CD4-positive, alpha-beta T cell (primary cell): ENCODE measurements around the gene CSTPP1. TPM values are rescaled to one million over a fixed set of nuclear protein-coding genes. Genes with fewer than 3 reads are reported as not detected.

Source experiments
- ATAC-seq: fragments of 200-7000 bp; cut with Tn5 transposase; one replicate; pipeline ENCODE4 v1.10.0; 2022; ENCODE audit warnings: mild to moderate bottlenecking; ENCODE audit not compliant: poor library complexity
- CTCF ChIA-PET: fragments of 350-600 bp; sonication (Branson Sonifier 250); formaldehyde crosslinking; loops from one replicate; lab custom pipeline; 2021; ENCODE audit warnings: antibody characterized with exemption, inconsistent platforms; lab: Charles Lee
- POLR2A ChIA-PET: fragments of 350-600 bp; sonication (Branson Sonifier 250); formaldehyde crosslinking; loops from one replicate; lab custom pipeline; 2021; ENCODE audit warnings: antibody characterized with exemption, inconsistent platforms; lab: Charles Lee
- DNase-seq, 14 experiments: peaks; one replicate each; pipeline ENCODE4 v3.0.0-alpha.2; 2013 to 2020; ENCODE audit warnings: mixed read lengths in 2 of 14
- H3K27ac ChIP-seq, 2 donors: one replicate each; pipeline versions ENCODE4 v1.5.1 to v1.7.0; 2013; ENCODE audit warnings: low read length in 2 of 2, low read depth in 1 of 2, mild to moderate bottlenecking in 1 of 2
- H3K27me3 ChIP-seq, 2 experiments: 1 replicate in 1 of 2; 2 replicates in 1 of 2; pipeline versions ENCODE4 v1.6.1 to v1.7.0; 2013; ENCODE audit warnings: low read length in 2 of 2, control low read depth in 1 of 2, mild to moderate bottlenecking in 1 of 2, moderate library complexity in 1 of 2; ENCODE audit not compliant: insufficient read depth in 2 of 2, control insufficient read depth in 1 of 2
- H3K36me3 ChIP-seq: one replicate; pipeline ENCODE4 v1.6.1; 2013; ENCODE audit warnings: low read length, control low read depth; ENCODE audit not compliant: insufficient read depth
- H3K4me1 ChIP-seq: one replicate; pipeline ENCODE4 v1.6.1; 2013; ENCODE audit warnings: low read length, control low read depth; ENCODE audit not compliant: insufficient read depth
- H3K4me3 ChIP-seq: one replicate; pipeline ENCODE4 v1.5.1; 2013; ENCODE audit warnings: mild to moderate bottlenecking, low read length, moderate library complexity
- H3K9me3 ChIP-seq, 2 experiments: 1 replicate in 1 of 2; 2 replicates in 1 of 2; pipeline versions ENCODE4 v1.6.1 to v1.7.0; 2013; ENCODE audit warnings: low read length in 2 of 2, mild to moderate bottlenecking in 2 of 2, control low read depth in 1 of 2, moderate library complexity in 1 of 2; ENCODE audit not compliant: control insufficient read depth in 1 of 2, insufficient read depth in 1 of 2
- H3K27ac Mint-ChIP-seq: one replicate; pipeline ENCODE4 v1.8.0; 2020; ENCODE audit warnings: mixed read lengths
- H3K27me3 Mint-ChIP-seq: one replicate; pipeline ENCODE4 v1.8.0; 2021; ENCODE audit warnings: mixed read lengths
- H3K36me3 Mint-ChIP-seq: one replicate; pipeline ENCODE4 v1.8.0; 2021; ENCODE audit warnings: low read depth, mixed read lengths
- H3K4me1 Mint-ChIP-seq: one replicate; pipeline ENCODE4 v1.8.0; 2021; ENCODE audit warnings: low read depth, mixed read lengths
- H3K4me3 Mint-ChIP-seq: one replicate; pipeline ENCODE4 v1.8.0; 2020; ENCODE audit warnings: mild to moderate bottlenecking, mixed read lengths
- H3K9me3 Mint-ChIP-seq: one replicate; pipeline ENCODE4 v1.8.0; 2020; ENCODE audit warnings: mixed read lengths
- CTCF ChIP-seq: fragments of 200-600 bp; IDR thresholded peaks from one replicate; pipeline ENCODE4 v1.8.0; 2022; ENCODE audit warnings: antibody characterized with exemption, mild to moderate bottlenecking
- intact Hi-C, 2 experiments: fragments of 100-400 bp; cut with DNase I in 1 of 2; cut with micrococcal nuclease in 1 of 2; formaldehyde crosslinking; loops; one replicate each; pipeline versions ENCODE4 v1.15.1 to v1.9.0; 2023 to 2025; cut with DNase I, micrococcal nuclease
- total RNA-seq, 174 experiments: library from RNA in 2 of 174; stranded (reverse) in 2 of 174; gene quantifications; one replicate each; pipeline ENCODE4 v1.2.3 and lab custom pipeline; 2021 to 2026

Gene CSTPP1
- total RNA-seq, 2 experiments from 2014 or later: 6.6 to 7.3 TPM

GRCh38 chr11:46970913-46971625, 34.5 kb downstream of the CSTPP1 start:
- Mint-ChIP-seq H3K36me3 (no peaks in the 10 kb centered on the region), H3K27me3 (no peaks in the 10 kb centered on the region), H3K27ac (no peak overlapping the region), H3K4me1 (no peaks in the 10 kb centered on the region), H3K9me3 (no peaks in the 10 kb centered on the region), H3K4me3 (no peak overlapping the region)
- POLR2A ChIA-PET: no interaction called here
- Histone ChIP-seq H3K27me3 (no peaks in the 10 kb centered on the region), H3K27ac (no peak overlapping the region), H3K9me3 (no peaks in the 10 kb centered on the region), H3K36me3 (no peaks in the 10 kb centered on the region), H3K4me3 (no peak overlapping the region), H3K4me1 (no peaks in the 10 kb centered on the region)
- DNase-seq: no peak
- intact Hi-C loops: no loop called here
- CTCF ChIA-PET: no interaction called here
- ATAC-seq: no peak
- TF ChIP-seq CTCF: no peak

- no peaks in the 10 kb centered on the region for H3K9me3 Mint-ChIP-seq
- H3K27me3 ChIP-seq: no peaks in the 10 kb centered on the region
- ChIA-PET CTCF (no interaction called here), POLR2A (no interaction called here)
- H3K27me3 Mint-ChIP-seq: no peaks in the 10 kb centered on the region
- no peaks in the 10 kb centered on the region for H3K36me3 ChIP-seq
- H3K4me3 ChIP-seq: no peak overlapping the region
- no peak for TF ChIP-seq CTCF
- H3K4me1 Mint-ChIP-seq: no peaks in the 10 kb centered on the region
- ATAC-seq (no peak), DNase-seq (no peak)
- H3K36me3 Mint-ChIP-seq: no peaks in the 10 kb centered on the region
- intact Hi-C loops: no loop called here
- H3K27ac Mint-ChIP-seq: no peak overlapping the region
- H3K4me1 ChIP-seq: no peaks in the 10 kb centered on the region
- H3K4me3 Mint-ChIP-seq: no peak overlapping the region
- H3K9me3 ChIP-seq: no peaks in the 10 kb centered on the region
- no peak overlapping the region for H3K27ac ChIP-seq
These were observed 35.8 kb downstream of the CSTPP1 start for GRCh38 chr11:46972343-46972742.

- TF ChIP-seq CTCF: no peak
- Mint-ChIP-seq H3K36me3 (no peaks in the 10 kb centered on the region), H3K4me1 (no peaks in the 10 kb centered on the region), H3K9me3 (no peaks in the 10 kb centered on the region), H3K27ac (no peak overlapping the region), H3K4me3 (no peak overlapping the region), H3K27me3 (no peaks in the 10 kb centered on the region)
- Histone ChIP-seq H3K9me3 (no peaks in the 10 kb centered on the region), H3K27me3 (no peaks in the 10 kb centered on the region), H3K4me1 (no peaks in the 10 kb centered on the region), H3K27ac (no peak overlapping the region), H3K36me3 (no peaks in the 10 kb centered on the region), H3K4me3 (no peak overlapping the region)
- no peak for DNase-seq
- ChIA-PET CTCF (no interaction called here), POLR2A (no interaction called here)
- no peak for ATAC-seq
- intact Hi-C loops: no loop called here
These were observed 36.3 kb downstream of the CSTPP1 start for GRCh38 chr11:46972821-46973220.
